ENCODE data around the gene FBH1. TPM values are rescaled to one million over a fixed set of nuclear protein-coding genes. Genes with fewer than 3 reads are reported as not detected.

FBH1 gene
- total RNA-seq, 1 donor from 2014 or later, result 66.9 TPM

- Mint-ChIP-seq H3K4me1 (ENCODE audit: low read depth) (peaks cover 13% of the 10 kb centered on the region), H3K27me3 (ENCODE audit: insufficient read depth) (no peaks in the 10 kb centered on the region), H3K4me3 (no peak overlapping the region), H3K27ac (no peak overlapping the region), H3K9me3 (no peaks in the 10 kb centered on the region), H3K36me3 (ENCODE audit: low read depth) (peaks cover 8% of the 10 kb centered on the region)
- no peak for DNase-seq (ENCODE audit: low spot score)
- intact Hi-C loops (cut with micrococcal nuclease), result no loop called here
These were observed 58.2 kb downstream of the FBH1 start for GRCh38 chr10:5948208-5948585.

GRCh38 chr10:5949009-5949759, 59.1 kb downstream of the FBH1 start:
- no peak for DNase-seq (ENCODE audit: low spot score)
- H3K27me3 Mint-ChIP-seq (ENCODE audit: insufficient read depth), result no peaks in the 10 kb centered on the region
- H3K27ac Mint-ChIP-seq, result no peak overlapping the region
- no peak overlapping the region for H3K4me3 Mint-ChIP-seq
- no peaks in the 10 kb centered on the region for H3K9me3 Mint-ChIP-seq
- H3K36me3 Mint-ChIP-seq (ENCODE audit: low read depth), result peaks cover 14% of the 10 kb centered on the region
- peaks cover 13% of the 10 kb centered on the region for H3K4me1 Mint-ChIP-seq (ENCODE audit: low read depth)
- intact Hi-C loops (cut with micrococcal nuclease), result no loop called here

DNA sequence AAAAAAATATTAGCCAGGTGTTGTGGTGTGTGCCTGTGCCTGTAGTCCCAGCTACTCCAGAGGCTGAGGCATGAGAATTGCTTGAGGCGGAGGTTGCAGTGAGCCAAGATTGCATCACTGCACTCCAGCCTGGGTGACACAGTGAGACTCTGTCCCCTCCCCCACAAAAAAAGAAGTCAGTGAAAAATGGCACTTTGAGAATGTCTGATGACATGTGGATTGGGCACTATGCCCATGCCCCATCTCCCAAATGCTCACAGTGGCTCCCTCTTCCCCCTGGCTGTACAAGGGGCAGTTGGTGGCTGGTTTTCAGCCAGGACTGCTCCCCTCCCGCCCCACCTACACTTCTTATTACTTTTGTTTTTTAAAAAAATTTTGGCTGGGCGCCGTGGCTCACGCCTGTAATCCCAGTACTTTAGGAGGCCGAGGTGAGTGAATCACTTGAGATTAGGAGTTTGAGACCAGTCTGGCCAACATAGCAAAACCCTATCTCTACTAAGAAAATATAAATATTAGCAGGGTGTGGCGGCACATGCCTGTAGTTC, 61.2 kb downstream of the FBH1 start:
- H3K9me3 Mint-ChIP-seq, result no peaks in the 10 kb centered on the region
- H3K27me3 Mint-ChIP-seq (ENCODE audit: insufficient read depth), result no peaks in the 10 kb centered on the region
- H3K27ac Mint-ChIP-seq, result no peak overlapping the region
- no peak for DNase-seq (ENCODE audit: low spot score)
- intact Hi-C loops (cut with micrococcal nuclease), result no loop called here
- peaks cover 15% of the 10 kb centered on the region for H3K36me3 Mint-ChIP-seq (ENCODE audit: low read depth)
- H3K4me1 Mint-ChIP-seq (ENCODE audit: low read depth), result peaks cover under 1% of the 10 kb centered on the region
- no peak overlapping the region for H3K4me3 Mint-ChIP-seq

DNA sequence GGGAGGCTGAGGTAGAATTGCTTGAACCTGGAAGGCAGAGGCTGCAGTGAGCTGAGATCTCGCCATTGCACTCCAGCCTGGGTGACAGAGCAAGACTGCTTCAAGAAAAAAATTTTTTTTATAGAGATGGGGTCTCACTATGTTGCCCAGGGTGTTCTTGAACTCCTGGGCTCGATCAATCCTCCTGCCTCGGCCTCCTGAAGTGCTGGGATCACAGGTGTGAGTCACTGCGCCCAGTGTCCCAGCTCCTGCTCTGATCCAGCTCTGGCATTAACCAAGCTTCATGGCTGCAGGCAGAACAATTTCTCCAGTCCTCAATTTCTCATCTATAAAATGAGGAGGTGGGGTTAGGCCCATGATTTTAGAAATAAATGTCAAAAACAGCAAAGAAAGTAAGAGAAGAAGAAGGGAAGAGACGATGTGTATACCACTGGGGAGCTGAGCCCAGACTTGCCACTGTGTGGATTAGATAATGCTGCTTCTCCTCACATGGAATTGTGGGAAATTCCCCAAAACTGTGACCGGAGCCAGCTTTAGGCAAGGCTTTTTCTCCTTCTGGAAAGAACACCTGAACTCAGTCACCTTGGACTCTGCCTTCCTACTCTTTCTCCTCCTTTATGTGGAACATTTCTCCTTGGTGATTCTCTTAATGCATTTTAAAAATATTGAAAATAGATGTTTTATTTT, 61.8 kb downstream of the FBH1 start:
- no peak overlapping the region for H3K27ac Mint-ChIP-seq
- H3K4me1 Mint-ChIP-seq (ENCODE audit: low read depth), result no peaks in the 10 kb centered on the region
- no peak for DNase-seq (ENCODE audit: low spot score)
- intact Hi-C loops (cut with micrococcal nuclease), result no loop called here
- no peaks in the 10 kb centered on the region for H3K27me3 Mint-ChIP-seq (ENCODE audit: insufficient read depth)
- H3K36me3 Mint-ChIP-seq (ENCODE audit: low read depth), result peaks cover 15% of the 10 kb centered on the region
- no peak overlapping the region for H3K4me3 Mint-ChIP-seq
- H3K9me3 Mint-ChIP-seq, result no peaks in the 10 kb centered on the region

DNA sequence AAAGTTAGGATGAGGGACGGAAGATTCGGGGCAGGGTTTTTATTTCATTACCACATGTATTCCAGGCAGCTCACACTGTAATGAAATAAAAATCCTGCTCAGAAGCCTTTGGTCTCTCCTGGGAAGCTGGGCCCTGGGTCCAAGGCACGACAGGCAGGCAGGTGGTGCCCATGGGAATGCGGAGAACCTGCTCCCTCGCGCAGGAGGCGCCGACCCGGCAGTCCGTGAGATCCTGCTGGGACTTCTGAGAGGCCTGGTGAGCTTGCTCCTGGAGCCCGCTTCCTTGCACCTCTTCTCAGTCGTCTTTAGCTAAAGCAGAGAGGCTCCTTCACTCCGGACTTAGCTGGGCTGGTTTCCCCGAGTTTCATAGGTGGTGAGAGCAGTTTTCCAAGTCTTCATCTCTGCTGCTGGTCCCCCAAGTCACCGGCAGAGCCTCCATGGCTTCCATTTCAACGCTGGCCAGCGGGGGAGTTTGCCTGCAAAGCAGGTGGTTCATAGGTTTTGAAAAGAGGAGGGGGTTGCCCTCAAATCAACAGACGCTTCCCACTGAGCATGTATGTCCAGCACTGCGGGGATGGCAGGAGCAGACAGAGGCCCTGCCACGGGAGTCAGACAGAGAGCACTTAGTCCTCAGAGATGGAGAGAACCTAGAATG, 62.8 kb downstream of the FBH1 start:
- no peak for DNase-seq (ENCODE audit: low spot score)
- Mint-ChIP-seq H3K4me3 (no peak overlapping the region), H3K36me3 (ENCODE audit: low read depth) (peaks cover 15% of the 10 kb centered on the region), H3K27me3 (ENCODE audit: insufficient read depth) (no peaks in the 10 kb centered on the region), H3K4me1 (ENCODE audit: low read depth) (no peaks in the 10 kb centered on the region), H3K9me3 (no peaks in the 10 kb centered on the region), H3K27ac (no peak overlapping the region)
- intact Hi-C loops (cut with micrococcal nuclease), result no loop called here

- DNase-seq (ENCODE audit: low spot score), result no peak
- H3K4me1 Mint-ChIP-seq (ENCODE audit: low read depth), result no peaks in the 10 kb centered on the region
- no peaks in the 10 kb centered on the region for H3K27me3 Mint-ChIP-seq (ENCODE audit: insufficient read depth)
- no peak overlapping the region for H3K27ac Mint-ChIP-seq
- no peaks in the 10 kb centered on the region for H3K9me3 Mint-ChIP-seq
- intact Hi-C loops (cut with micrococcal nuclease), result no loop called here
- H3K36me3 Mint-ChIP-seq (ENCODE audit: low read depth), result peaks cover 15% of the 10 kb centered on the region
- no peak overlapping the region for H3K4me3 Mint-ChIP-seq
These were observed 63.6 kb downstream of the FBH1 start for GRCh38 chr10:5953676-5954075.

- intact Hi-C loops (cut with micrococcal nuclease), result no loop called here
- no peaks in the 10 kb centered on the region for H3K4me1 Mint-ChIP-seq (ENCODE audit: low read depth)
- no peak overlapping the region for H3K27ac Mint-ChIP-seq
- H3K36me3 Mint-ChIP-seq (ENCODE audit: low read depth), result peaks cover 30% of the 10 kb centered on the region
- no peak overlapping the region for H3K4me3 Mint-ChIP-seq
- H3K9me3 Mint-ChIP-seq, result no peaks in the 10 kb centered on the region
- DNase-seq (ENCODE audit: low spot score), result no peak
- no peaks in the 10 kb centered on the region for H3K27me3 Mint-ChIP-seq (ENCODE audit: insufficient read depth)
These were observed 66.3 kb downstream of the FBH1 start for GRCh38 chr10:5956146-5956936.

DNA sequence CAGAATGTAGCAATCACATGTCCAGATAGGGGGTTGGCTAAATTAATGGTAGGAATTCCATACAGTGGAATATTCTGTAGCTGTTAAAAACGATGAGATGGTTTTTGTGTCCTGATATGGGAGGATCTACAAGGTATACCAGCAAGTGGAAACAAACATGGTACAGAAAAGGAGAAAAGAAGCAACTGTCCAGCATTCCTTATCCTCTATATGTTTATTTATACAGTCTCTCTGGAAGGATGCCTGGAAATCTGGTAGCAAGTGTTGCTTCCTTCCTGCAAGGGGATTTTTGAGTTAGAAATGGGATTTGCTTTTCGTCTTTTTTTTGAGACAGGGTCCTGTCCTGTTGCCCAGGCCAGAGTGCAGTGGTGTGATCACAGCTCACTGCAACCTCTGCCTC, 68.0 kb downstream of the FBH1 start:
- Mint-ChIP-seq H3K36me3 (ENCODE audit: low read depth) (peaks cover 34% of the 10 kb centered on the region), H3K9me3 (no peaks in the 10 kb centered on the region), H3K27ac (no peak overlapping the region), H3K4me1 (ENCODE audit: low read depth) (no peaks in the 10 kb centered on the region), H3K27me3 (ENCODE audit: insufficient read depth) (no peaks in the 10 kb centered on the region), H3K4me3 (no peak overlapping the region)
- intact Hi-C loops (cut with micrococcal nuclease), result no loop called here
- DNase-seq (ENCODE audit: low spot score), result no peak

DNA sequence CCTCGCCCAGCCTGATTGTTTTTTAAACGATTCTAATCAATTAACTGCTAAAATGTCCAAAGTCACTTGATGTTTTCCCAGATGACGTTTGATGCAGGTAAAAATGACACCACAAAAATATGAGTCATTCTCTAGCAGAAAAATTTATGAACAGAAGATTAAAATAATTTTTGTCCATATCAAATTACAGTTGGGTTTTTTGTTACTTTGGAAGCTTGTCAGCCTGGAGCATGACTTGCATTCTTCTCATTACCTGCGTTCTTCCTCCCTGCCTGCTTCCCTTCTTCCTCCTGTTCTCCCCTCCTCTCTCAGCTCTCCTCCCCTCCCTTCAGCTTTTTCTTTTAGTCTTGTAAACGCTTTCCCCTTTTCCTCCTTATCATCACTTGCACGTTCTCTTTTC, 68.6 kb downstream of the FBH1 start:
- Mint-ChIP-seq H3K27ac (no peak overlapping the region), H3K36me3 (ENCODE audit: low read depth) (peaks cover 30% of the 10 kb centered on the region), H3K4me3 (no peak overlapping the region), H3K9me3 (no peaks in the 10 kb centered on the region), H3K27me3 (ENCODE audit: insufficient read depth) (no peaks in the 10 kb centered on the region), H3K4me1 (ENCODE audit: low read depth) (no peaks in the 10 kb centered on the region)
- intact Hi-C loops (cut with micrococcal nuclease), result no loop called here
- DNase-seq (ENCODE audit: low spot score), result no peak

- Mint-ChIP-seq H3K36me3 (ENCODE audit: low read depth) (peaks cover 31% of the 10 kb centered on the region), H3K27me3 (ENCODE audit: insufficient read depth) (no peaks in the 10 kb centered on the region), H3K27ac (no peak overlapping the region), H3K4me3 (no peak overlapping the region), H3K9me3 (no peaks in the 10 kb centered on the region), H3K4me1 (ENCODE audit: low read depth) (no peaks in the 10 kb centered on the region)
- intact Hi-C loops (cut with micrococcal nuclease), result no loop called here
- no peak for DNase-seq (ENCODE audit: low spot score)
These were observed 69.1 kb downstream of the FBH1 start for GRCh38 chr10:5959142-5959541.

DNA sequence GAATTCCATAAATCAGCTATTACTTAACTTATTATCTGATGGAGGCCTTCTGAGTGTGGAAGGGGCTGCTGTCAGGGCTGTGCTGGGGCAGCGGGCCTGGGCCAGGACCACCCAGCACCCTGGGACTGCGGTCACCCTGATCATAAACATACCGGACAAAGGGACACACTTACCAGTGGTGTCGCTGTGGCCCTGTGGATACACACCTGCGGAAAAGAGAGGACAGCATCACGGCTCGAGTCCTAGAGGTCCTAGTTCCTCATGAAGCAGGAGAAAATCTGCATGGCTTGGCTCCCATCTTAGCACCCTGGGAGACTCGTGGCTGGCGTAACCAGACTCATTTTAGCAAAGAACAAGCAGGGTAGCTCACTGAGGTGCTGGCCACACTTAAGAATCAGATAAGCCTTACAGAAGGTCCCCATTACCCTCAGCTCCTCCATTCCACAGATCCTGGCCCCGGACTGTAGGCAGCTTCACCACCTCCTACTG, 69.6 kb downstream of the FBH1 start:
- intact Hi-C loops (cut with micrococcal nuclease), result no loop called here
- H3K27me3 Mint-ChIP-seq (ENCODE audit: insufficient read depth), result no peaks in the 10 kb centered on the region
- H3K4me3 Mint-ChIP-seq, result no peak overlapping the region
- H3K27ac Mint-ChIP-seq, result no peak overlapping the region
- H3K36me3 Mint-ChIP-seq (ENCODE audit: low read depth), result peaks cover 33% of the 10 kb centered on the region
- no peak for DNase-seq (ENCODE audit: low spot score)
- H3K9me3 Mint-ChIP-seq, result no peaks in the 10 kb centered on the region
- no peaks in the 10 kb centered on the region for H3K4me1 Mint-ChIP-seq (ENCODE audit: low read depth)

- H3K9me3 Mint-ChIP-seq, result no peaks in the 10 kb centered on the region
- H3K4me1 Mint-ChIP-seq (ENCODE audit: low read depth), result no peaks in the 10 kb centered on the region
- H3K4me3 Mint-ChIP-seq, result no peak overlapping the region
- no peak overlapping the region for H3K27ac Mint-ChIP-seq
- peaks cover 36% of the 10 kb centered on the region for H3K36me3 Mint-ChIP-seq (ENCODE audit: low read depth)
- no peaks in the 10 kb centered on the region for H3K27me3 Mint-ChIP-seq (ENCODE audit: insufficient read depth)
- intact Hi-C loops (cut with micrococcal nuclease), result no loop called here
- no peak for DNase-seq (ENCODE audit: low spot score)
These were observed 70.3 kb downstream of the FBH1 start for GRCh38 chr10:5960070-5960972.

Data from activated T-helper 1 cell treated with anti-CD3 and anti-CD28 coated beads, Interleukin-12 subunit alpha, Interleukin-12 subunit beta, Interleukin-2, Interleukin-4 antibody, amounts not matched to agents 30 ng/mL and 10 ng/mL and 1 ng/mL, durations not matched to agents 14 hours and 24 hours and 36 hours (primary cell).